Measurements from ENCODE around the gene HNRNPH2. TPM values are rescaled to one million over a fixed set of nuclear protein-coding genes. Genes with fewer than 3 reads are reported as not detected.

The HNRNPH2 gene
- polyA plus RNA-seq, 1 experiment = 17.9 TPM

DNA sequence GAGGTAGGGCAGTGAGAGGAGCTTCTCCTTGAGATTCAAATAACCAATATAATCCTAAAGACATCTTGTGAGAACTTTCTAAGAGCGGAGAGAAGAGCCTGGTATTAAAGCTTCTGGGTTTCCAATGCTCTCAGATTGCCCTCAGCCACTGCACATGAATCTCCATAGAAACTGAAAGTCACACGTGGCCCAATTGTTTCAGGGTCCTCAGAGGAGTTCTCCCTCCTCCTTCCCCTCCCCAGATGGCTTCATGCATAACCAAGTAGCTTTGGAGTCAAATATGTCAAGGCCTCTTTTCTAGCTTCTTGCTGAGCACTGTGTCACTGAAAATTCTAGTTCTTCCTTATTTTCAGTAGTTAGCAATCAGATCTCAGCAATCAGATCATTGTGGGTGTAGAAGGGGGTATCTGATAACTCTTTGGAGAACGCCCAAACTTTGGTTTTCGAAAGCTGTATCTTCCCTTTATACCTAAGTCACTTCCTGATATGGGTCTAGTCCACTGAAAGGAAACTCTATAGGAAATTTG lies 24.3 kb upstream of the HNRNPH2 start:
- TF ChIP-seq CTCF (IDR thresholded peaks at IDR 0.05; ENCODE audit: insufficient read depth, low read depth, low read length) = no peak
- ChIA-PET POLR2A (no interaction called here), CTCF (no interaction called here)
- no peak for DNase-seq (ENCODE audit: low read depth)
- H3K36me3 ChIP-seq (ENCODE audit: control insufficient read depth, insufficient read depth, low read length) = no peaks in the 10 kb centered on the region
- no peaks in the 10 kb centered on the region; the same call in 1 of the 2 replicates for H3K27me3 ChIP-seq (ENCODE audit: control insufficient read depth, insufficient read depth, low read length)
- H3K4me3 ChIP-seq (ENCODE audit: low read depth, low read length) = no peak overlapping the region

DNA sequence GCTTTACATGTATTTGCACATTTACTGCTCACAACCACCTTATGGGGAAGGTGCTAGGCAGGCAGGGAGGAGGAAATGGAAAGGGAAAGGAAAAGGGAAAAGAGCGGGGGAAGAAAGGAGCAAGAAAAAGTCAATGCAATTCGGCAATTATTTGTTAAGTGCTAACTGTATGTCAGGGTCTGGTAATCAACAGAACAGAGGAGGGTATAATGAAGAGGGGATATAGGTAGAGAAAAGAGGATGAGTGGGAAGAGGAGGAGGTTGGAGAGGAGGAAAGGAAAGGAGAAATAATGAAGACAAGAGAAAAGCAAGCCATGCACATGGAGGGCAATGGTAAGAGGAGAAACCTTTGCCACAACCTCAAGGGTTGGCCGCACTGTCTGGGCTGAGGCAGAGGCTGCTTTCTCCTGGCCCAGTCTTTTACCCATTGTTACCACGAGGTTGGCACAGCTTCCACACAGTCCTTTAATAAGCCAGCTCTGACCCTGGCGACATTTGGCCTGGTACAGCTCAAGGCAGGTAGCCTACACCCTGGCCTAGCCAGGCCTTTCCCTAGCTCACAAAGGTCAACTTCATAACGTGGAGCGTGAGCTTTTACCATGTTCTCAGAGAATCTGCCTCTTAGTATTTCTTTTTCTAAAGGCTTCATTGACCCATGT lies 22.9 kb upstream of the HNRNPH2 start:
- no peak for DNase-seq (ENCODE audit: low read depth)
- TF ChIP-seq CTCF (IDR thresholded peaks at IDR 0.05; ENCODE audit: insufficient read depth, low read depth, low read length) = no peak
- ChIA-PET CTCF (no interaction called here), POLR2A (no interaction called here)
- Histone ChIP-seq H3K36me3 (ENCODE audit: control insufficient read depth, insufficient read depth, low read length) (no peaks in the 10 kb centered on the region), H3K27me3 (ENCODE audit: control insufficient read depth, insufficient read depth, low read length) (no peaks in the 10 kb centered on the region; the same call in 1 of the 2 replicates), H3K4me3 (ENCODE audit: low read depth, low read length) (no peak overlapping the region)

DNA sequence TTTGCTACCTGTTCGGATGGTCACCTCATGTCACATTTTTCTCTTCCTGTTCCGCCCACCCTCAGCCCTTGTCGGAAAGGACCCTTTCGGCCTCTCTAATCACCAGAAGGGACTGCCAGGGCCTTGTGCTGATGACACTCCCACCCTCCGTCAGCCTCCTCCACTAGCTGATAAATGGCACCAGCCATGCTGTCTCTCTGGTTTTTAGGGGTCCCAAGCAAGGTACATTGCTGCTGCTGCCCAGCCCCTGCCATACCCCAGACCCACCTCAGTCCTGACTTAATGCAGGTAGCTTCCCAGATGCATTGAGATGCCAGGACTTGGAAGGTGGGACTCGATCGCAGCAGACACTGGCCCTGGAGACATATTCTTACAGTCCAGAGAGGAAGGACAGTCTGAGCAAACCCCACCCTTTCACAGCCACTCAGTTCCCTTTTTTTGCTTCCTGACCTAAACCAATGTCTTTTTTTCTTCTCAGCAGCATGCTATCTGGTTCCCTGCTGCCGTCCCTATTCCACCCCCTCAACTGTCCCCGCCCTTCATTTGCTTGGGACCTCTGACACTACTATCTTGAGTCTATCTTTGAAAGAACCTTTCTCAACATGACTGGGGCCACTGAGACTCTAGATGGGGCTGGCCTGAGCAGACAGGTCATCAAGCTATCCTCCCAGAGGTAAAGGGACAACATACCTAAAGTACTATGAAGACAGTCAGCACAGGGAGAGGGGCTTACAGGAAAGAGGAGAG lies 22.1 kb upstream of the HNRNPH2 start, which contains the start of gene BTK:
Gene BTK, minus strand, starts transcription at position 397 of the 747 bp plus-strand sequence. CDS start 10,907 bp downstream, outside the sequence.
- no peak for TF ChIP-seq CTCF (IDR thresholded peaks at IDR 0.05; ENCODE audit: insufficient read depth, low read depth, low read length)
- ChIA-PET CTCF (no interaction called here), POLR2A (no interaction called here)
- DNase-seq (ENCODE audit: low read depth) = no peak
- H3K36me3 ChIP-seq (ENCODE audit: control insufficient read depth, insufficient read depth, low read length) = no peaks in the 10 kb centered on the region
- H3K27me3 ChIP-seq (ENCODE audit: control insufficient read depth, insufficient read depth, low read length) = no peaks in the 10 kb centered on the region; the same call in 1 of the 2 replicates
- H3K4me3 ChIP-seq (ENCODE audit: low read depth, low read length) = no peak within 1 kb of the TSS

DNA sequence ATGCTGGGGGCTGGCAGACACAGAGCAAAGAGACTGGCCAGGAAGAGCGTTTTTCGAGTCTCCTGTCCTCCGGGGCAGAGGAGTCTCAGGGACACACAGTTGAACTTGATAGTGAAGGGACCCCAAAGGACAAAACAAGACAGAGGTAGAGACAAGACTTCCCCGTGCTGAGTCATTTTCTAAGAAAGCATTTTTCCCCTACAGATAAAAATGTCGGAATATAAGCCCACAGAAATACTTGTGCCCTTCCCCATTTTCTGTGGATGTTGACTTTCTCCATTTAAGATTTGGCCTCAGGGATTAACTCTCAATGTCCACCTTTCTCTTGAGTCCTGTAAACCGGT lies 21.5 kb upstream of the HNRNPH2 start:
- CTCF ChIA-PET = no interaction called here
- no peak for DNase-seq (ENCODE audit: low read depth)
- no peak for TF ChIP-seq CTCF (IDR thresholded peaks at IDR 0.05; ENCODE audit: insufficient read depth, low read depth, low read length)
- no peaks in the 10 kb centered on the region; the same call in 1 of the 2 replicates for H3K27me3 ChIP-seq (ENCODE audit: control insufficient read depth, insufficient read depth, low read length)
- POLR2A ChIA-PET = no interaction called here
- no peaks in the 10 kb centered on the region for H3K36me3 ChIP-seq (ENCODE audit: control insufficient read depth, insufficient read depth, low read length)
- no peak overlapping the region for H3K4me3 ChIP-seq (ENCODE audit: low read depth, low read length)

DNA sequence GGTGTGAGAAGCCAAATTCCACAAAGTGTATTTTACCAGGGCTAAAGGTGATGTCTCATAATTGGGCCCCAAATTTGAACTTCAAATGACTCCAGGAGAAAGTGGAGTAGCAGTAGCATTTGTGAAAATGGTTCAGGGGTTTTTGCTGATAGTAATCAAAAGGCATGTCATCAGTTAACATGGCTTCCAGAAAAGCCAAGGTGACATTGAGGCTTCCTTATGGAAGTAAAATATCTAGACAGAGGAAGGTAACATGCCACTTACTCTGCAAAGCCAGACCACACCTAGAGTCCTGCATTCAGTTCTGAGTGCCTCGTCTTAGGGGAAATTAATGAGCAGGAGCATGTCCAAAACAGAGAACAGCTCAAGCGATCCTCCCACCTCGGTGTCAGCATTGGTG lies 19.4 kb upstream of the HNRNPH2 start:
- H3K36me3 ChIP-seq (ENCODE audit: control insufficient read depth, insufficient read depth, low read length) = no peaks in the 10 kb centered on the region
- TF ChIP-seq CTCF (IDR thresholded peaks at IDR 0.05; ENCODE audit: insufficient read depth, low read depth, low read length) = no peak
- no peaks in the 10 kb centered on the region; the same call in 1 of the 2 replicates for H3K27me3 ChIP-seq (ENCODE audit: control insufficient read depth, insufficient read depth, low read length)
- POLR2A ChIA-PET = no interaction called here
- DNase-seq (ENCODE audit: low read depth) = no peak
- CTCF ChIA-PET = no interaction called here
- H3K4me3 ChIP-seq (ENCODE audit: low read depth, low read length) = no peak overlapping the region
